Activated CD4-positive, CD25-positive, alpha-beta regulatory T cell treated with anti-CD3 and anti-CD28 coated beads, Interleukin-2, amount 50 U/mL, for 16 hours (primary cell): Measurements from ENCODE around the gene ANKRD26.

Experiments
- DNase-seq: peaks from one replicate; pipeline ENCODE4 v3.0.0-alpha.2; 2020; ENCODE audit warnings: low read depth, low spot score

The ANKRD26 gene

GRCh38 chr10:27020243-27020642 is 80.1 kb downstream of the ANKRD26 start:
- no peak for DNase-seq

DNA sequence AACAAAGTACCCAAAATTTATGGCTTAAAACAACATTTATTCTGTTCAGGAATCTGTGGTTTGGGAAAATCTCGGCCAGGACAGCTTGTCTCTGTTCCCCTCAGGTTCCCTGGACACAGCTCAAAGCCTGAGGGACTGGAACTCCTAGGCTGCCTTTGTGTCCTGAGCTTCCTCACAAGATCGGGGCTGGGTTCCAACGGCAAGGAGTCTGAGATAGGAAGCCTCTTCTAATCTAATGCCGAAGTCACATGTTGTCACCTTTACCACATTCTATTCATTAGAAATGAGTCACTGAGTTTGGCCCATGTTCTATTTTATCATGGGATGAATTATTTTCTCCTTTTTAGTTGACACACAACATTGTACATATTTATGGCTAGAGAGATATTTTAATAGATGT is 80.5 kb downstream of the ANKRD26 start:
- no peak for DNase-seq

- DNase-seq, result no peak
These were observed 102.7 kb downstream of the ANKRD26 start for GRCh38 chr10:26997610-26998009.

DNA sequence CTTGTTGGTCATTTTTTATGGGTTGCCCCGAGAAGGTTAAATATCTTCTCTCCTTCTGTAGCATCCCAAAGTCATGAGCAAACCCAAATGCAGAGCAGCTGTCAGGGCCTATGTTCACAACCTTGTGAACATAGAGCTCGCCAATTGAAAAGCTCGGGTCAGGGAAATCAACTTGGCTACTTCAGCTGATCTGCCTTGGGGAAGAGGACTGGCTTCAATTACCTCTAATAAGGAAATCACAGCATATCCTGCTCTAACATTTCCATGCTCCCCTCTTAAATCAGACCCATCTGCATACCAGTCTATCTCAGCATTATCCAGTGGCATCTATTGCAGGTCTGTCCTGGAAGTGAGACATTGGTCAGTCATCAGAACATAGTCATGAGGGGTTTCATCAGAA is 105.6 kb downstream of the ANKRD26 start:
- DNase-seq, result no peak

GRCh38 chr10:26987851-26988250 is 112.4 kb downstream of the ANKRD26 start:
- no peak for DNase-seq

DNA sequence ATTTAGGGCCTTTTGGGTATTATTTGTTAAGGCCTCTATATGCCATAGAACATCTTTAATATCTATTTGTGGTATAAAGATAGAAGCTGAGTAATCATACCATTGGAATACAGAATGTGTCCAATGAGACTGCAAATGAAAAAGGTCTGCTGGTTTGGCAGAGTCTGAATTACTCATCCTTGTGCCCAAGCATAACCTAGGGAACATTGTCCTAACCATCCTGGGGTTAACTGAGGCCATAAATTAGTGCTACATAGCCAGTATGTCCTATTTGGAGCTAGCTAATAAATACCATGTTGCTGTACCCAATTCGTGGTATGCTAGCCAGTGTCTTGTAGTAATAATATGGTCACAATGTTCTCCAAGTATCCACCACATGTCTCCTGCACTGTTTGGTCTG is 117.1 kb downstream of the ANKRD26 start:
- DNase-seq, result no peak

GRCh38 chr10:26982058-26982457 is 118.2 kb downstream of the ANKRD26 start:
- DNase-seq, result no peak

- no peak for DNase-seq
These were observed 119.0 kb downstream of the ANKRD26 start for GRCh38 chr10:26981232-26981824.

GRCh38 chr10:26978519-26978918 is 121.8 kb downstream of the ANKRD26 start:
- DNase-seq, result no peak

DNA sequence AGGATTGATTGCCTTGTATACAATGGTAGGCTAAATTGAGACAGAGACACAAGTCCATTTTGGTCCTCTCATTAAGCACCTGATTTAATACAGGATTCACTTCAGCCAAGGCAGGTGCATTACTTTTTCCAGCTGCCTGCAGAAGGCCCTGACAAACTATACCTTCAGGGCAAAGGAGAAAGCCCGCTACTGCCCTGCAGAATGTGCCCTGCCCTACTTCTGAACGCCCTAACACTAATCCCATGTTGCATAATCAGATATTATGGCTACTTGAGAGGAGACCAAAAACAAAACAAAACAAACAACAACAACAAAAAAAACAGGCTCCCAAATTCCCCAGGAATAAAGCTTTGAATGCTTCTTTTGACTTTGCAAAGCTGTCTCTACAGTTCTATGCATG is 122.7 kb downstream of the ANKRD26 start:
- no peak for DNase-seq

GRCh38 chr10:26970667-26971066 is 129.6 kb downstream of the ANKRD26 start:
- DNase-seq, result no peak

DNA sequence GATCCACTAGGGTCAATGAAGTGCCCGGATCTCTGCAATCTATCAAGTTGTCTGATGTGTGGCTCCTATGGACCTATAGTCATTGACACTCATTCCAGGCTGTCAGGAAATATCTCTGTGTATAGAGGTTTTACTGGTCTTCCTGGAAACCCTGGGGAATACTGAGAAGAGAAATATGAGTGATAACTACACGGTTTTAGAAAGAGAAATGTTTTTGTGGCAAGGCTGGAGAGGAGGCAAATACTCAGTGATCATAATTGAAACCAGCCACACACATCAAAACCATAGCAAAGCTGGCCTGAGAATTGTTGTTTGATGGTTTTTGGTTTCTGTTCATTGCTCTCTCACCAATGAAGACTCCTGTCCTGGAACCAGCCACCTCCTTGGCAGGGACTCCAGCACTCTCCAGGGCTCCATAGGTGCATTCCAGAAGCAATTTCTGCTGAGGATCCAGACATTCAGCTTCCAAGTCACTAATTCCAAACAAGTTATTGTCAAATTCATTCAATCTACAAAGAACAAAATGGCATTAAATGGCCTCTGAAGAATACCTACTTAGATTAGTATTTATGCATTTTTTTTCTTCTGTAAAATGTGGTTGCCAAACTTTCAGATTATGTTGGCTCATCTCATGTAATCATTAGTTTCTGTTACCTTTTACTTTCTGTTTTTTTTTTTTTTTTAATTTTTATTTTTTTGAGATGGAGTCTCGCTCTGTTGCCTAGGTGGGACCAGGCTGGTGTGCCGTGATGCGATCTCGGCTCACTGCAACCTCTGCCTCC is 131.0 kb downstream of the ANKRD26 start:
- DNase-seq, result no peak

DNA sequence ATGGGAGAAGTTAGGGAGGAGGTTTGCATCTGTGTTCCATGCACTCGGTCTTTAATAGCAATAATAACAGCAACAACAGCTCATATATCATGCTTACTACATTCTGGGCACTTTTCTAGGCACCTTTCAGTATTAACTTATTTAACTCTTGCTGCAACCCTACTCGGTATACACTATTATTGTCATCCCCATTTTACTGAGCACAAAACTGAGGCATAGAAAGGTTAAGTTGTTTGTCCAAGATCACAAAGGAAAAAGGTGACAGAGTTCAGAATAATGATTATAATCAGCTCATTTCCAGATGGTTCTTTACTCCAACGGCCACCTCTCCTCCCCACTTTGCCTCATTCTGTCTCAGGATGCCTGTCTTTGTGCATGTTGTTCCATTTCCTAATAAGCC is 137.5 kb downstream of the ANKRD26 start:
- DNase-seq, result no peak

DNA sequence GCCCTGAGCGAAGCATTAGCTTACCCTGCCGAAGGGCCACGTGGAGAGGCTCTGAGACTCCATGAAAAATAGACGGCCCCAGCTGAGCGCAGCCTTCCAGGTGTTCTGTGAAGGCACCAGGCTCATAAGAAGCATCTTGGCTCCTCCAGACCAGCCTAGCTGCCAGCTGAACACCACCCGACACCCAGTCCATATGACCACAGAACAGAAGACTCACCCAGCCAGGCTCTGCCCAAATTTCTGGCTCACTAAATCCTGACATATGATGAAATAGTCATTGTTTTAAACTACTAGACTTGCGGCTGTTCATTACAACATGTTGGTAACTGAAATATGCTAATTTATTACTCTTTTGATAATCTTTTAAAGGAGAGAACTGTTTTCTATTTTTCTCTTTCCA is 140.0 kb downstream of the ANKRD26 start:
- no peak for DNase-seq

- DNase-seq, result no peak
These were observed 140.5 kb downstream of the ANKRD26 start for GRCh38 chr10:26959841-26960240.
